Thyroid gland (tissue), 4 donors: Measurements from ENCODE around the gene ITGAV. TPM values are rescaled to one million over a fixed set of nuclear protein-coding genes. Genes with fewer than 3 reads are reported as not detected.

Experiments used
- DNase-seq, 2 donors: peaks; one replicate each; pipeline ENCODE4 v3.0.0-alpha.2; 2019
- H3K27ac ChIP-seq, 3 donors: fragments of 200-600 bp; sonication (generic); 1 replicate in 2 of 3; 2 replicates in 1 of 3; pipeline ENCODE4 v1.5.1; 2016 to 2019; ENCODE audit warnings: mild to moderate bottlenecking in 1 of 3, moderate library complexity in 1 of 3
- H3K27me3 ChIP-seq: fragments of 200-600 bp; sonication (generic); one replicate; pipeline ENCODE4 v1.5.1; 2019
- H3K36me3 ChIP-seq, 2 donors: fragments of 200-600 bp; sonication (generic); one replicate each; pipeline ENCODE4 v1.5.1; 2016 to 2019
- H3K4me1 ChIP-seq, 2 donors: fragments of 200-600 bp; sonication (generic); one replicate each; pipeline ENCODE4 v1.5.1; 2017 to 2019
- H3K4me3 ChIP-seq, 3 donors: fragments of 200-600 bp; sonication (generic); replicated peaks in 1 of 3; 1 replicate in 2 of 3; 2 replicates in 1 of 3; pipeline ENCODE4 v1.5.1; 2016; ENCODE audit warnings: mild to moderate bottlenecking in 1 of 3
- H3K9me3 ChIP-seq: fragments of 200-600 bp; sonication (generic); one replicate; pipeline ENCODE4 v1.5.1; 2017
- POLR2A ChIP-seq, 2 donors: fragments of 450-650 bp; IDR thresholded peaks; one replicate each; pipeline ENCODE4 v1.6.1; 2017; ENCODE audit warnings: antibody characterized with exemption in 2 of 2, mild to moderate bottlenecking in 2 of 2, moderate library complexity in 1 of 2
- WGBS, 2 donors: methylation state at CpG; one replicate each; pipeline ENCODE4 v1.1.5; 2017; 5-methylcytosine and 5-hydroxymethylcytosine counted together
- intact Hi-C: fragments of 100-400 bp; cut with DNase I; formaldehyde crosslinking; loops from one replicate; pipeline ENCODE4 v1.15.1; 2023
- total RNA-seq, 4 donors: library from RNA; depleted of rRNA; stranded (reverse); fragments of >200 nt; gene quantifications; one replicate each; pipeline ENCODE4 v1.2.3, GENCODE V29; 2016
- TF ChIP-seq, protein P1 (sequence below), 6 experiments: fragments of 200-600 bp in 3 of 6; fragments of 450-650 bp in 3 of 6; sonication (generic) in 3 of 6; IDR thresholded peaks; one replicate each; pipeline ENCODE4 v1.5.1; 2016 to 2019; ENCODE audit warnings: antibody characterized with exemption in 6 of 6, mild to moderate bottlenecking in 2 of 6, inconsistent platforms in 1 of 6, moderate library complexity in 1 of 6

Gene ITGAV
- total RNA-seq, 4 donors from 2014 or later: 136 to 186 (median 143) TPM

DNA sequence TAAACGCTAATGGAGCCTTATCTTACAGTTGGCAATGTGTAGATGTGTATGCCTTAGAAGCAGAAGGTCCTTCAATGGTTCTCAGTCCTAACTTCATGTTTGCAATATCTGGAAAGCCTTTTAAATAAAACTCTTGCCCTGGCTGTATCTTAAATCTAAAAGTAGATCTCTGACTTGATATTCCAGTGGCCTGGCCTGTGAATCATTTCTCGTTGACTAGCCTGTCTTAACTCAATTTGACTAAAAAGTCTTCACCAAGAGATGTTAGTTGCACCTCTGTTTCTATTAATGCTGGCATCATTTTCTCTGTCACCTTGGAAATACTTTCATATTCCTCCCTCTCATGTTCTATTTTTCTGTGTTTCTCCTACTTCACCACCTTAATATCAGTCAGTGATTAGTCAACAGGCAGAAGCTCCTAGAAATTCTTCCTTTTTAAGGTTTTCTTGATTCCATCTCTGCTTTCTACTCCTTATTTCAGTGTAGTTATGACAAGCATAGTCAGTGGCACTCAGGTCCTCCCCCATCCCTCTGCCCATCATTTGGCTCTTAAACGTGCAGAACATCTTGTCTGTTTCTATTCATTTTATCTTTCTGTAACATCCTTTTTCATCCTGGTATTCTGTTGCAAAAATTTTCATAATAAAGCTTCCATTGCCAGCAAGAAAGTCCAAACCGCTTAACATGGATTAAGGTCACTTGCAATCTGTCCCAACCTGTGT, 4.3 kb downstream of the ITGAV start:
- 65 to 77% methylated on average over 4 of the region's 4 CpGs for WGBS, 2 donors

DNA sequence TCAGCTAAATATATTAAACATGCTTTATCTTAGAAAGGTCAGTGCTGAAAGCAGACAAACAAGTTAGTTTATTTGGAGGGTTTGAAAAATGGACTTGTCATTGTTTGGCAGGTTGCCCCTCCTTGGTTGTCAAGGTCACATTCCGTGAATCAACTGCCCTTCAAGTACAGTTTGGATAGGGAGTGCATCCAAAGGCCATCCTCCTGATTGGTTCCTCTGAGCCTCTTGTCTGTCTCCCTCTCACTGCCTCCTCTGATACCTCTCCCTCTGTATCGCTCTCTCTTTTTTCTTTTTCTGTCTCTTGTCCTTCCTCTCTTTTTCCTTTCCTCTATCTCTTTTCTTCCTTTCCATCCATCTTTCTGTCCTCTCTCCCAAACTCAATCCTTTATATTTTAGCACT, 5.4 kb downstream of the ITGAV start:
- 27 to 44% methylated on average over 2 of the region's 2 CpGs for WGBS, 2 donors
- no peaks in the 10 kb centered on the region for H3K27me3 ChIP-seq
- H3K27ac ChIP-seq: peak overlapping the region; percentile 88 to 99 (median 98)
- DNase-seq: peak; percentile 87 to 91
- intact Hi-C loops: no loop called here
- no peak overlapping the region for H3K4me3 ChIP-seq
- H3K4me1 ChIP-seq: peaks cover 38 to 43% of the 10 kb centered on the region in 2 donors
- H3K9me3 ChIP-seq: no peaks in the 10 kb centered on the region
- TF ChIP-seq, protein P1, sequence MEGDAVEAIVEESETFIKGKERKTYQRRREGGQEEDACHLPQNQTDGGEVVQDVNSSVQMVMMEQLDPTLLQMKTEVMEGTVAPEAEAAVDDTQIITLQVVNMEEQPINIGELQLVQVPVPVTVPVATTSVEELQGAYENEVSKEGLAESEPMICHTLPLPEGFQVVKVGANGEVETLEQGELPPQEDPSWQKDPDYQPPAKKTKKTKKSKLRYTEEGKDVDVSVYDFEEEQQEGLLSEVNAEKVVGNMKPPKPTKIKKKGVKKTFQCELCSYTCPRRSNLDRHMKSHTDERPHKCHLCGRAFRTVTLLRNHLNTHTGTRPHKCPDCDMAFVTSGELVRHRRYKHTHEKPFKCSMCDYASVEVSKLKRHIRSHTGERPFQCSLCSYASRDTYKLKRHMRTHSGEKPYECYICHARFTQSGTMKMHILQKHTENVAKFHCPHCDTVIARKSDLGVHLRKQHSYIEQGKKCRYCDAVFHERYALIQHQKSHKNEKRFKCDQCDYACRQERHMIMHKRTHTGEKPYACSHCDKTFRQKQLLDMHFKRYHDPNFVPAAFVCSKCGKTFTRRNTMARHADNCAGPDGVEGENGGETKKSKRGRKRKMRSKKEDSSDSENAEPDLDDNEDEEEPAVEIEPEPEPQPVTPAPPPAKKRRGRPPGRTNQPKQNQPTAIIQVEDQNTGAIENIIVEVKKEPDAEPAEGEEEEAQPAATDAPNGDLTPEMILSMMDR (IDR thresholded peaks at IDR 0.05): no peak
- peak in 1 of 2 donors; percentile 38 for TF ChIP-seq POLR2A (IDR thresholded peaks at IDR 0.05)
- no peaks in the 10 kb centered on the region for H3K36me3 ChIP-seq

More for the DNA sequence above, 4.3 kb downstream of the ITGAV start:
- TF ChIP-seq POLR2A (IDR thresholded peaks at IDR 0.05): no peak
- TF ChIP-seq, protein P1 (IDR thresholded peaks at IDR 0.05): no peak
- H3K4me3 ChIP-seq: no peak overlapping the region
- no peaks in the 10 kb centered on the region for H3K36me3 ChIP-seq
- H3K27ac ChIP-seq: peak overlapping the region; percentile 88 to 99 (median 98)
- intact Hi-C loops: no loop called here
- H3K4me1 ChIP-seq: peaks cover 28 to 43% of the 10 kb centered on the region in 2 donors
- no peaks in the 10 kb centered on the region for H3K27me3 ChIP-seq
- H3K9me3 ChIP-seq: no peaks in the 10 kb centered on the region
- DNase-seq: no peak

DNA sequence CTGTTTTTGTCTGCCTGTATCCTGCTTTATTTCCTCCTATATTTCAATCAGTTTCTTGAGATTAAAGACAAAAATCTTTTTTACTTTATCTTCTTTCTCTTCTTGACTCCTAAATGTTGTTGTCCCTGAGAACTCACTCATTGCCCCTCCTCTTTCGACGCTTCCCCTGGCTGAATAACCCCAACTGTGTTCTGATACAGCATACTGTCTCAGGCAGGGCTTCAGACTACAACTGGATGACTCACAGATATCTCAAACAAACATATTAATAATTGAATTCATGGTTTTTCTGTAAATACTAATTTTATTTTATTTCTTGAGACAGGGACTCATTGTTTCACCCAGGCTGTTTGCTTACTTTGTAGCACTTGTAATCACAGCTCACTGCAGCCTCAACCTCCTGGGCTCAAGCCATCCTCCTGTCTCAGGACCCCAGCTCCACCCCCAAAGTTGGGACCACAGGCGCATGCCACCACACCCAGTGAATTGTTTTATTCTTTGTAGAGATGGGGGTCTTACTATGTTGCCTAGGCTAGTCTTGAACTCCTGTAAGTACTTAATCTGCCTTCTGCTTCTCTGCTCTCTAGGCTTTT, 9.4 kb downstream of the ITGAV start:
- Histone ChIP-seq H3K36me3 (no peaks in the 10 kb centered on the region), H3K4me1 (peaks cover 24 to 27% of the 10 kb centered on the region in 2 donors), H3K27ac (peak overlapping the region in 2 of 3 donors; percentile 32 to 38), H3K9me3 (no peaks in the 10 kb centered on the region), H3K27me3 (no peaks in the 10 kb centered on the region), H3K4me3 (no peak overlapping the region)
- intact Hi-C loops: no loop called here
- TF ChIP-seq, protein P1 (IDR thresholded peaks at IDR 0.05): no peak
- TF ChIP-seq POLR2A (IDR thresholded peaks at IDR 0.05): no peak
- WGBS, 2 donors: 84 to 87% methylated on average over 3 of the region's 3 CpGs
- no peak for DNase-seq

DNA sequence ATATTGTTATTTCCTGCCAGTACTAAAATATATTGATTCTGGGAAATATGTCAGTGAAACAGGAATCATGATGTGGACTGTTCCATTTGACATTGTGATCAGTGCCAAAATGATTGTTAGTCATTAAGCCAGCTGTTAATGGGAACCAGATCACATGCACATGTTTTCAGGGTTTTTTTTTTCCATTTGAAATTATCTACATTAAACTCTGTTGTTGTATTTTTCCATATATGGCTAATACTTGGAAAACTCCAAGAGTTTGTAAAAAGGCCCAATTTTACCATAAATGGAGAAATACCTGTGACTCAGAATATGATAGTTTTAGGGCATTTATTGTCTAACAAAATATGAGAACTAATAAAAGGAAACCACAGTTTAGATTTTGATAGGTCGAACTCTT, 13.4 kb downstream of the ITGAV start:
- Histone ChIP-seq H3K4me1 (peaks cover 7 to 15% of the 10 kb centered on the region in 2 donors), H3K4me3 (no peak overlapping the region), H3K27ac (no peak overlapping the region), H3K36me3 (no peaks in the 10 kb centered on the region), H3K9me3 (no peaks in the 10 kb centered on the region), H3K27me3 (no peaks in the 10 kb centered on the region)
- no peak for TF ChIP-seq POLR2A (IDR thresholded peaks at IDR 0.05)
- TF ChIP-seq, protein P1 (IDR thresholded peaks at IDR 0.05): no peak
- intact Hi-C loops: no loop called here
- 94% methylated on average over 1 of the region's 1 CpG for WGBS, 2 donors
- no peak for DNase-seq

DNA sequence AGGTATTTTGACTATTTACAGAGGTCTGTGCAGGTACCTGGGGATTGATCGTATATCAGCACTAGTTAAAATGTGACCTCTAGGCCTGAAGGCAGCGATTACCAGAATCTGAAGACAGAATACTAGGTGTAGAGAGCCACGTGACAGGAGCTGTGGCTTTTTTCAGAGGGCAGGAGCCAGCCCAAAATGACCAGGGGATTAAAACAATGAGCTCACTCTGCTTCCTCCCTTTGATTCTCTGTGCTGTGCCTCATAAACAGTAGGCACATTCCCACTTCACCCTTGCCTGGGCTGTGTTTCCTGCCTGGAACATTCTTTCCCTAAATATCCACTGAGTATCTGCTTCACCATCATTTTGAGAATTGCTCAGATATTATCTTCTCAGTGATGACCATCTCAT, 15.2 kb downstream of the ITGAV start:
- TF ChIP-seq, protein P1 (IDR thresholded peaks at IDR 0.05): no peak
- TF ChIP-seq POLR2A (IDR thresholded peaks at IDR 0.05): no peak
- H3K27ac ChIP-seq: peak overlapping the region in 1 of 3 donors; percentile 63
- H3K9me3 ChIP-seq: no peaks in the 10 kb centered on the region
- H3K4me3 ChIP-seq: no peak overlapping the region
- intact Hi-C loops: no loop called here
- H3K27me3 ChIP-seq: no peaks in the 10 kb centered on the region
- peaks cover 0 to 6% of the 10 kb centered on the region in 2 donors for H3K4me1 ChIP-seq
- 84 to 85% methylated on average over 3 of the region's 3 CpGs for WGBS, 2 donors
- DNase-seq: no peak
- no peaks in the 10 kb centered on the region for H3K36me3 ChIP-seq
